Thymus (tissue), 14 donors: Measurements from ENCODE around the gene CCSAP. TPM values are rescaled to one million over a fixed set of nuclear protein-coding genes. Genes with fewer than 3 reads are reported as not detected.

Experiments
- DNase-seq, 9 donors: peaks; one replicate each; pipeline ENCODE4 v3.0.0-alpha.2; 2013; ENCODE audit warnings: low spot score in 9 of 9, low read depth in 6 of 9, missing footprints in 1 of 9
- H3K27ac ChIP-seq, 2 donors: one replicate each; pipeline ENCODE4 v1.5.1; 2013; ENCODE audit warnings: control low read depth in 1 of 2, low read depth in 1 of 2, low read length in 1 of 2, mild to moderate bottlenecking in 1 of 2, moderate library complexity in 1 of 2
- H3K27me3 ChIP-seq, 2 donors: one replicate each; pipeline ENCODE4 v1.5.1; 2013; ENCODE audit warnings: low read length in 1 of 2; ENCODE audit not compliant: control insufficient read depth in 2 of 2, insufficient read depth in 1 of 2
- H3K36me3 ChIP-seq, 2 donors: one replicate each; pipeline ENCODE4 v1.5.1; 2013; ENCODE audit warnings: low read length in 1 of 2, mild to moderate bottlenecking in 1 of 2, moderate library complexity in 1 of 2; ENCODE audit not compliant: control insufficient read depth in 2 of 2, insufficient read depth in 2 of 2
- H3K4me1 ChIP-seq, 2 donors: one replicate each; pipeline ENCODE4 v1.5.1; 2013; ENCODE audit warnings: low read length in 2 of 2; ENCODE audit not compliant: control insufficient read depth in 2 of 2, insufficient read depth in 2 of 2
- H3K4me3 ChIP-seq, 2 donors: one replicate each; pipeline ENCODE4 v1.5.1; 2013; ENCODE audit warnings: low read length in 2 of 2, control low read depth in 1 of 2, mild to moderate bottlenecking in 1 of 2
- H3K9me3 ChIP-seq, 2 donors: one replicate each; pipeline ENCODE4 v1.5.1; 2013; ENCODE audit warnings: low read length in 1 of 2, mild to moderate bottlenecking in 1 of 2; ENCODE audit not compliant: control insufficient read depth in 2 of 2, insufficient read depth in 1 of 2
- WGBS: extraction: QIAGEN DNeasy Blood & Tissue Kit; methylation state at CpG from one replicate; pipeline ENCODE4 v1.1.7; 2013; 5-methylcytosine and 5-hydroxymethylcytosine counted together
- long read RNA-seq, 10 donors: transcript quantifications; one replicate each; lab custom pipeline, GENCODE V29; 2026
- polyA plus RNA-seq: library from polyadenylated mRNA; stranded (reverse); fragments of 200-250 nt; gene quantifications from one replicate; pipeline ENCODE4 v1.2.3, GENCODE V29; 2013
- total RNA-seq: library from RNA; stranded (reverse); fragments of 120-200 nt; gene quantifications from one replicate; pipeline ENCODE4 v1.2.4, GENCODE V29; 2013
- donor health status: healthy.

Gene CCSAP, protein sequence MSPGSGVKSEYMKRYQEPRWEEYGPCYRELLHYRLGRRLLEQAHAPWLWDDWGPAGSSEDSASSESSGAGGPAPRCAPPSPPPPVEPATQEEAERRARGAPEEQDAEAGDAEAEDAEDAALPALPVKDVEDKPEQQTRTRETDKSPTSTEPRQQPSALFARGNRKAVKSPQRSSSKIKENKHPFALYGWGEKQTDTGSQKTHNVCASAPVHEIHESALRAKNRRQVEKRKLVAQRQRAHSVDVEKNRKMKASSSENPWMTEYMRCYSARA
- total RNA-seq (18.7 TPM), polyA plus RNA-seq (18.9 TPM)
- long read RNA-seq, donor 1, full-length matches to known transcripts, result 2 of 2 reads
- long read RNA-seq, donor 1, partial matches to known transcripts, result 0 of 2 reads
- long read RNA-seq, donor 1, other reads (novel, unspliced or antisense), result 0 of 2 reads
- long read RNA-seq, donor 2, full-length matches to known transcripts, result 8 of 8 reads
- long read RNA-seq, donor 2, partial matches to known transcripts, result 0 of 8 reads
- long read RNA-seq, donor 2, other reads (novel, unspliced or antisense), result 0 of 8 reads
- long read RNA-seq, donor 3, full-length matches to known transcripts, result 9 of 9 reads
- long read RNA-seq, donor 3, partial matches to known transcripts, result 0 of 9 reads
- long read RNA-seq, donor 3, other reads (novel, unspliced or antisense), result 0 of 9 reads
- long read RNA-seq, donor 4, full-length matches to known transcripts, result 7 of 7 reads
- long read RNA-seq, donor 4, partial matches to known transcripts, result 0 of 7 reads
- long read RNA-seq, donor 4, other reads (novel, unspliced or antisense), result 0 of 7 reads
- long read RNA-seq, donor 5, full-length matches to known transcripts, result 7 of 7 reads
- long read RNA-seq, donor 5, partial matches to known transcripts, result 0 of 7 reads
- long read RNA-seq, donor 5, other reads (novel, unspliced or antisense), result 0 of 7 reads
- long read RNA-seq, donor 6, full-length matches to known transcripts, result 10 of 10 reads
- long read RNA-seq, donor 6, partial matches to known transcripts, result 0 of 10 reads
- long read RNA-seq, donor 6, other reads (novel, unspliced or antisense), result 0 of 10 reads
- long read RNA-seq, donor 7, full-length matches to known transcripts, result 7 of 7 reads
- long read RNA-seq, donor 7, partial matches to known transcripts, result 0 of 7 reads
- long read RNA-seq, donor 7, other reads (novel, unspliced or antisense), result 0 of 7 reads
- long read RNA-seq, donor 8, full-length matches to known transcripts, result 3 of 3 reads
- long read RNA-seq, donor 8, partial matches to known transcripts, result 0 of 3 reads
- long read RNA-seq, donor 8, other reads (novel, unspliced or antisense), result 0 of 3 reads
- long read RNA-seq, donor 9, full-length matches to known transcripts, result 6 of 6 reads
- long read RNA-seq, donor 9, partial matches to known transcripts, result 0 of 6 reads
- long read RNA-seq, donor 9, other reads (novel, unspliced or antisense), result 0 of 6 reads
- long read RNA-seq, donor 10, full-length matches to known transcripts, result 1 of 1 reads
- long read RNA-seq, donor 10, partial matches to known transcripts, result 0 of 1 reads
- long read RNA-seq, donor 10, other reads (novel, unspliced or antisense), result 0 of 1 reads

GRCh38 chr1:229342656-229343569 lies at the start of gene CCSAP:
TSS of gene CCSAP (minus strand) at chr1:229343047. CDS start at chr1:229342465, 582 bp downstream.
- Histone ChIP-seq H3K27me3 (no peaks in the 10 kb centered on the region), H3K36me3 (peaks cover 0 to 3% of the 10 kb centered on the region in 2 donors), H3K4me3 (peak within 1 kb of the TSS; percentile 68 to 90), H3K27ac (peak within 1 kb of the TSS; percentile 95 to 99), H3K4me1 (peaks cover 15 to 47% of the 10 kb centered on the region in 2 donors), H3K9me3 (peaks cover 0 to 9% of the 10 kb centered on the region in 2 donors)
- peak; percentile 45 to 87 (median 68) for DNase-seq
- WGBS, result under 1% methylated on average over 83 of the region's 83 CpGs

DNA sequence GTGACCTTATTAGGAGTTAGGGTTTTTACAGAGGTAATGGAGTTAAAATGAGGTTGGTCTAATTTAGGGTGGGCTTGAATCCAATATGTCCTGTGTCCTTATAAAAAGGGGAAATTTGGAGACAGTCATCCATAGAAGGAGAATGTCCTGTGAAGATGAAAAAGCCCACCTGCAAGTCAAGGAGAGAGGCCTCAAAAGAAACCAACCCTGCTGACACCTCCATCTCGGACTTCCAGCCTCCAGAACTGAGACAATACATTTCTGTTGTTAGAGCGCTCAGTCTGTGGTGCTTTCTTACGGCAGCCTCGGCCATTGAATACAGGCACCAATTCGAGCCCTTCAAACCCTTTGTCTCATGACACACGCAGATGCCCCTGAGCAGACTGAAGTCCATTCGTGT lies 47.3 kb upstream of the CCSAP start:
- no peak overlapping the region for H3K4me3 ChIP-seq
- WGBS, result 96% methylated on average over 7 of the region's 7 CpGs
- no peak overlapping the region for H3K27ac ChIP-seq
- H3K4me1 ChIP-seq, result no peaks in the 10 kb centered on the region
- no peak for DNase-seq
- H3K36me3 ChIP-seq, result no peaks in the 10 kb centered on the region
- H3K27me3 ChIP-seq, result peaks cover 0 to 8% of the 10 kb centered on the region in 2 donors
- peaks cover 1 to 2% of the 10 kb centered on the region in 2 donors for H3K9me3 ChIP-seq

DNA sequence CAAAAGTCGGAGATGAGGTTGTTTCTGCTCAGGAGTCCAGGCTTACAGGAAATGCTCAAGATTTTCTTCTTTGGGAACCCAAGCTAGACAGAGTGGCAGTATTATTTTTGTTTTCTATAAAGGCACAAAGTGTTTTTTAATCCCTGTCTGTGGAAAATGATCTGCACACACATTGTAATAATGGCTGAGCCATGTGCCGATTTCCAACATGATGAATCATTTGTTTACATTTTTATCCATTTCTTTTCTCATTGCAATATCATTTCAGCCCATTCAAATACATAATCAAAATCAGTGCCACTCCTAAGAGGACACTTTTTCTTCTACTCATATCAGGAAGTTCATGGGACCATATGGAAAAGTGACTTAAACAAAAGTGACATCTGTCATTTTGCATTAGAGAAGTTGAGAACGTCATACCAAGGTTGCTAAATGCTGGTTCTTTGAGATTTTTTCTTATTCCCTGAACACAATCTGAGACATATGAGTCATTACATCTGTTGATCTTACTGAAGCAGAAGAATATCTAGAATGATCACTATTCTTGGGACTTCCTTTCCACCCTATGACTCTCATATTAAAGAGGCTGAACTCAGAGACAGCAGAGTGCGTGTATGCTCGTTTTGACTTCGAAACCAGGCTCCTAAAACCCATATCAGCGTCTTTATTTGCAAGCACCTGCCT lies 46.2 kb upstream of the CCSAP start:
- WGBS, result 89% methylated on average over 7 of the region's 7 CpGs
- H3K27ac ChIP-seq, result no peak overlapping the region

GRCh38 chr1:229385853-229386456 lies 43.1 kb upstream of the CCSAP start:
- Histone ChIP-seq H3K27me3 (peaks cover 0 to 15% of the 10 kb centered on the region in 2 donors), H3K27ac (no peak overlapping the region), H3K4me3 (no peak overlapping the region), H3K4me1 (no peaks in the 10 kb centered on the region), H3K9me3 (peaks cover 0 to 1% of the 10 kb centered on the region in 2 donors), H3K36me3 (no peaks in the 10 kb centered on the region)
- 76% methylated on average over 8 of the region's 8 CpGs for WGBS
- no peak for DNase-seq

More for the DNA sequence above, 46.2 kb upstream of the CCSAP start:
- DNase-seq, result no peak
- Histone ChIP-seq H3K4me3 (no peak overlapping the region), H3K4me1 (no peaks in the 10 kb centered on the region), H3K27me3 (peaks cover 0 to 8% of the 10 kb centered on the region in 2 donors), H3K36me3 (no peaks in the 10 kb centered on the region), H3K9me3 (peaks cover 0 to 1% of the 10 kb centered on the region in 2 donors)

DNA sequence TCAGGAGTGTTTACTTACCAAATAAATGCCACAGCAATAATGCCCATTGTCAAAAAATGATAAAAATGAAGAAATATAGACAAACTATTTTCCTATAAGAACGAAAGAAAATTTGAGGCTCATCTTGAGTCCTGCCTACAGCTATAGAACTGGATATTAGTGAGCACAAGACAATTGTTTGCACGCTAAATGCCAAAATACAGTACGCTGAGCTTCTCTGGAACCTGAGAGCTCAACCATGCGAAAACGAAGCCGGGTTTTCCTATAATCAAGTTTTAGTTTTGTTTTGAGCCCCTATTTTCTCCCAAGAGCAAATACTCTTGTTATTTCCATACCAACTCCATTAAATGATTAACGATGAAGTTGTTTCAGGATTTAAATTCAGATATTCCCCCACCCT lies 42.0 kb upstream of the CCSAP start:
- Histone ChIP-seq H3K4me3 (no peak overlapping the region), H3K27ac (no peak overlapping the region), H3K27me3 (peaks cover 0 to 21% of the 10 kb centered on the region in 2 donors), H3K36me3 (no peaks in the 10 kb centered on the region), H3K9me3 (no peaks in the 10 kb centered on the region), H3K4me1 (no peaks in the 10 kb centered on the region)
- 95% methylated on average over 7 of the region's 7 CpGs for WGBS
- DNase-seq, result no peak

- H3K36me3 ChIP-seq, result no peaks in the 10 kb centered on the region
- H3K9me3 ChIP-seq, result no peaks in the 10 kb centered on the region
- H3K27ac ChIP-seq, result no peak overlapping the region
- WGBS, result 97% methylated on average over 5 of the region's 5 CpGs
- peaks cover 0 to 24% of the 10 kb centered on the region in 2 donors for H3K27me3 ChIP-seq
- no peak for DNase-seq
- H3K4me1 ChIP-seq, result no peaks in the 10 kb centered on the region
- no peak overlapping the region for H3K4me3 ChIP-seq
Observed at GRCh38 chr1:229383961-229384360, 41.1 kb upstream of the CCSAP start.

DNA sequence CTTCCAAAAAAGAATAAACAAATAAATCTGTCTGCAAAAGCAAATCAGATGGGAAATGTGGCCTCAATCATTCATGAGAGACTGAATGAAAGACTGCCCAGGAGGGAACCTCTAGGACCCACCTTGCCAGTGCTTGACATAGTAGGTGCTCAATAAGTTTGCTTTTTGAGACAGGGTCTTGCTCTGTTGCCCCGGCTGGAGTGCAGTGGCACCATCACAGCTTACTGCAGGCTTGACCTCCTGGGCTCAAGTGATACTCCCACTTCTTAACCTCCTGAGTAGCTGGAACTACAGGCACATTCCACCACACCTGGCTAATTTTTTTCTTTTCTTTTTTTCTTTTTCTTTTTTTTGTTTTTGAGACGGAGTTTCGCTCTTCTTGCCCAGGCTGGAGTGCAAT lies 40.3 kb upstream of the CCSAP start:
- WGBS, result over 99% methylated on average over 3 of the region's 3 CpGs
- Histone ChIP-seq H3K36me3 (no peaks in the 10 kb centered on the region), H3K4me1 (no peaks in the 10 kb centered on the region), H3K4me3 (no peak overlapping the region), H3K27me3 (peaks cover 0 to 24% of the 10 kb centered on the region in 2 donors), H3K27ac (no peak overlapping the region), H3K9me3 (no peaks in the 10 kb centered on the region)
- no peak for DNase-seq
